Middle frontal gyrus (tissue), 1 donor: ENCODE results near the gene G0S2.
A peak's percentile ranks its signal among the peaks of the same experiment; 100 is the strongest.

ENCODE experiments used
- DNase-seq: peaks from one replicate; pipeline ENCODE4 v3.0.0-alpha.2; 2015; ENCODE audit warnings: low spot score; ENCODE audit errors: extremely low spot score

The G0S2 gene

GRCh38 chr1:209648346-209648745, 26.9 kb upstream of the G0S2 start:
- DNase-seq, result no peak

GRCh38 chr1:209648931-209649776, 26.1 kb upstream of the G0S2 start:
- DNase-seq, result no peak

- no peak for DNase-seq
Measured at GRCh38 chr1:209650454-209650853, 24.8 kb upstream of the G0S2 start.

- DNase-seq, result no peak
Measured at GRCh38 chr1:209651138-209651587, 24.0 kb upstream of the G0S2 start.

GRCh38 chr1:209652121-209652735, 23.0 kb upstream of the G0S2 start, which contains the start of gene LAMB3:
Gene LAMB3, minus strand, starts transcription at chr1:209652425. Its CDS starts 1,481 bp downstream, at chr1:209650944.
- DNase-seq, result no peak

- DNase-seq, result peak; percentile 63
Measured at GRCh38 chr1:209652873-209653401, 22.3 kb upstream of the G0S2 start.

- no peak for DNase-seq
Measured at GRCh38 chr1:209653915-209654351, 21.3 kb upstream of the G0S2 start.

GRCh38 chr1:209655411-209656231, 19.6 kb upstream of the G0S2 start:
- no peak for DNase-seq

GRCh38 chr1:209657140-209657879, 17.9 kb upstream of the G0S2 start:
- no peak for DNase-seq

- DNase-seq, result no peak
Measured at GRCh38 chr1:209657918-209658317, 17.3 kb upstream of the G0S2 start.

- DNase-seq, result no peak
Measured at GRCh38 chr1:209659909-209660308, 15.3 kb upstream of the G0S2 start.

GRCh38 chr1:209661071-209661470, 14.1 kb upstream of the G0S2 start:
- no peak for DNase-seq

GRCh38 chr1:209662879-209663327, 12.3 kb upstream of the G0S2 start:
- DNase-seq, result no peak

GRCh38 chr1:209667103-209667502, 8.1 kb upstream of the G0S2 start:
- no peak for DNase-seq

GRCh38 chr1:209667708-209668107, 7.5 kb upstream of the G0S2 start:
- no peak for DNase-seq

- DNase-seq, result no peak
Measured at GRCh38 chr1:209670441-209671082, 4.7 kb upstream of the G0S2 start.

- DNase-seq, result no peak
Measured at GRCh38 chr1:209672705-209673630, 2.2 kb upstream of the G0S2 start.

- no peak for DNase-seq
Measured at GRCh38 chr1:209673631-209674417, 1.4 kb upstream of the G0S2 start.
